Progenitor cell of endocrine pancreas (in vitro differentiated cells): ENCODE results near the gene MYH9. TPM values are rescaled to one million over a fixed set of nuclear protein-coding genes. Genes with fewer than 3 reads are reported as not detected.

Source experiments
- DNase-seq: peaks from one replicate; pipeline ENCODE4 v3.0.0; 2021; ENCODE audit warnings: low spot score; ENCODE audit not compliant: unreplicated experiment
- H3K27ac Mint-ChIP-seq: 2 replicates; pipeline ENCODE4 v1.8.0; 2021; ENCODE audit warnings: mild to moderate bottlenecking, moderate library complexity, mixed read lengths
- H3K27me3 Mint-ChIP-seq: 2 replicates; pipeline ENCODE4 v1.8.0; 2021; ENCODE audit warnings: mixed read lengths
- H3K36me3 Mint-ChIP-seq: 2 replicates; pipeline ENCODE4 v1.8.0; 2022; ENCODE audit warnings: mixed read lengths; ENCODE audit not compliant: insufficient read depth
- H3K4me1 Mint-ChIP-seq: 2 replicates; pipeline ENCODE4 v1.8.0; 2021; ENCODE audit warnings: low read depth, mixed read lengths
- H3K4me3 Mint-ChIP-seq: 2 replicates; pipeline ENCODE4 v1.8.0; 2021; ENCODE audit warnings: low read depth, mild to moderate bottlenecking, moderate library complexity, mixed read lengths
- H3K9me3 Mint-ChIP-seq: 2 replicates; pipeline ENCODE4 v1.8.0; 2021; ENCODE audit warnings: low read depth, mixed read lengths
- CTCF ChIP-seq: fragments of 200-600 bp; sonication (generic); IDR thresholded peaks from one replicate; pipeline ENCODE4 v1.5.0; 2021; ENCODE audit warnings: antibody characterized with exemption, mild to moderate bottlenecking; ENCODE audit not compliant: unreplicated experiment
- total RNA-seq: library from RNA; stranded (reverse); gene quantifications from 2 replicates; pipeline ENCODE4 v1.2.1, GENCODE V29; 2021

Gene MYH9
- total RNA-seq, 1 donor from 2014 or later, result 299 TPM

DNA sequence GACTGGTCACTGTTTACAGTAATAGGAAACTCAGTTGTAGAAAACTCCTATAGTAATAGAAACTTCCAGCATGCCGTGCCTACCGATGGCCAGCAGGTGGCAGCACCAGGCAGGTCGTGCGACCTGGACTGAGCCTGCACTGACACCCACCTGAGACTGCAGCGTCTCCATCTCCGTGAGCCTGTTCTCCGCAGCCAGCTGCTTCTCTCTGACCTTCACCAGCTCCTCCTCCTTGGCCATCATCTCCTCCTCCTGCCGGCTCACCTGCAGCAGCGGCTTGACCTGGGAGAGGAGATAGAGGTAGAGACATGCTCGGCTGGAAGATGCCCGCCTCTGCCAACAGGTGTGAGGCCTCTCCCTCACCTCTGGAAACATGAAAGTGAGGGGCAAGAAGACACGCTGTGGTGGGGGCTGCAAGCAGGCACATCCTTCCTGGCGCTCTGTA lies 86.4 kb downstream of the MYH9 start:
- DNase-seq, result peak; percentile 83
- TF ChIP-seq CTCF, result peak; percentile 98
- H3K36me3 Mint-ChIP-seq, result peaks cover 25% of the 10 kb centered on the region
- no peak overlapping the region for H3K27ac Mint-ChIP-seq
- no peaks in the 10 kb centered on the region for H3K9me3 Mint-ChIP-seq
- H3K4me3 Mint-ChIP-seq, result no peak overlapping the region
- H3K27me3 Mint-ChIP-seq, result no peaks in the 10 kb centered on the region
- H3K4me1 Mint-ChIP-seq, result no peaks in the 10 kb centered on the region

- no peak for TF ChIP-seq CTCF
- H3K27ac Mint-ChIP-seq, result no peak overlapping the region
- no peaks in the 10 kb centered on the region for H3K9me3 Mint-ChIP-seq
- H3K36me3 Mint-ChIP-seq, result peaks cover 28% of the 10 kb centered on the region
- DNase-seq, result no peak
- H3K27me3 Mint-ChIP-seq, result no peaks in the 10 kb centered on the region
- H3K4me3 Mint-ChIP-seq, result no peak overlapping the region
- H3K4me1 Mint-ChIP-seq, result no peaks in the 10 kb centered on the region
These were observed 87.2 kb downstream of the MYH9 start for GRCh38 chr22:36300396-36301212.

DNA sequence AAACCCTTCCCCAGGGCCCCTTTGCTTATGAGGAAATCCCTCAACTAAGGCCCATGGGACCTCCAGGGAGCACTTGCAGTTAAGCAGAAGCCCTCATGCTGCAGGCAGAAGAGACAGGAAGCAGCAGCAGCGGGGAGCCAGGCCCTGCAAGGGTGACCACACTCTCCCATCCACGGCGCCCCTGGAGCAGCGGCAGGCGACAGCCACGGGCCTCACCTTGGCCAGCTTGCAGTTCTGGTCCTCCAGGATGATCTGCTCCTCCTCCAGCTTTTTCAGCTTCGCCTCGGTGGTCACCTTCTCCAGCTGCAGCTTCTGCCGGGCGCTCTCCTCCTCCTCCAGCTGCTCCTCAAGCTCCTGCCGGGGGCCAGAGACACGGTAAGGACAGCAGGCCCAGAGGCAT lies 87.9 kb downstream of the MYH9 start:
- Mint-ChIP-seq H3K9me3 (no peaks in the 10 kb centered on the region), H3K27me3 (no peaks in the 10 kb centered on the region), H3K36me3 (peaks cover 29% of the 10 kb centered on the region), H3K4me3 (no peak overlapping the region), H3K27ac (no peak overlapping the region), H3K4me1 (no peaks in the 10 kb centered on the region)
- TF ChIP-seq CTCF, result no peak
- no peak for DNase-seq

- TF ChIP-seq CTCF, result no peak
- no peak for DNase-seq
- Mint-ChIP-seq H3K4me3 (no peak overlapping the region), H3K27ac (no peak overlapping the region), H3K36me3 (peaks cover 32% of the 10 kb centered on the region), H3K27me3 (no peaks in the 10 kb centered on the region), H3K9me3 (no peaks in the 10 kb centered on the region), H3K4me1 (no peaks in the 10 kb centered on the region)
These were observed 88.5 kb downstream of the MYH9 start for GRCh38 chr22:36299295-36299694.

GRCh38 chr22:36298601-36299000 lies 89.2 kb downstream of the MYH9 start:
- DNase-seq, result no peak
- H3K36me3 Mint-ChIP-seq, result peaks cover 35% of the 10 kb centered on the region
- H3K4me3 Mint-ChIP-seq, result no peak overlapping the region
- no peaks in the 10 kb centered on the region for H3K27me3 Mint-ChIP-seq
- no peak overlapping the region for H3K27ac Mint-ChIP-seq
- H3K9me3 Mint-ChIP-seq, result no peaks in the 10 kb centered on the region
- no peaks in the 10 kb centered on the region for H3K4me1 Mint-ChIP-seq
- no peak for TF ChIP-seq CTCF
